Right ventricle myocardium inferior (tissue), 1 donor: ENCODE data around the gene ITPK1. TPM values are rescaled to one million over a fixed set of nuclear protein-coding genes. Genes with fewer than 3 reads are reported as not detected.

ENCODE experiments used
- ATAC-seq: fragments of 200-7000 bp; cut with Tn5 transposase; one replicate; pipeline ENCODE4 v1.9.1; 2020; ENCODE audit warnings: mild to moderate bottlenecking, moderate library complexity
- DNase-seq: peaks from one replicate; pipeline ENCODE4 v3.0.0; 2021; ENCODE audit errors: missing footprints
- intact Hi-C: fragments of 100-400 bp; cut with DNase I; formaldehyde crosslinking; loops from one replicate; pipeline ENCODE4 v1.11.0; 2022
- total RNA-seq: library from RNA; stranded (reverse); fragmentation: NEBNext Ultra II Directional; extraction: Animal tissue kit (Norgen Biotek cat#: 25700); gene quantifications from one replicate; pipeline ENCODE4 v1.2.1, GENCODE V29; 2021
- donor health status: DM: no; HTN: yes; CAD: no; lungs with severe emphysema.

ITPK1 gene
- total RNA-seq, 1 donor from 2014 or later = 123 TPM

DNA sequence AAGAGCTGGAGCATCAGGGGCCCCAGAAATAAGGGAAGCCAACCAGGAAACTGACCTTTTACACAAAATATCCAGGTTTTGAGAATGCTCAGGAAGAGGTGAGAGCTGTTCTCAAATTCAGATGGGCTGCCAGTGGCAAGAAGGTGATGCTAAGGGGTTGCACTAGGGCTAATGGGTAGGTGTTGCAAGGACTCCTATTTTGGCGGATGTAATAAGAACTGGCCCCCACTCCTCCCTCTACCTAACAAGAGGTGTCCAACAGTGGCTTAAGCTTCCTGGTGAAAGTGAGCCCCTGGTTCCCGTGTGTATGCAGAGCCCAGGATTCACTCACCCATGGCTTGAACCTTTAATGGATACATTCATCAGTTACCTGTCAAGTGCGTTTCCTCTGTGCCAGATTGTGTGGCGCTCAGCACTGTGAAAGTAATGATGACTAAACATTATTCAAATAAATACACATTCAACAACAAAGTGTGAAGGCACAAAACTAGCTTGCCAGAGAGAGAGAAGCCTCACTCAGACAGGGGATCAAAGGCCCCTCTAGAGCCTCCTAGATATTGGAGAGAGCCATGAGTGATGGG is 193.5 kb downstream of the ITPK1 start:
- DNase-seq (no peak), ATAC-seq (no peak)
- intact Hi-C loops = no loop called here

DNA sequence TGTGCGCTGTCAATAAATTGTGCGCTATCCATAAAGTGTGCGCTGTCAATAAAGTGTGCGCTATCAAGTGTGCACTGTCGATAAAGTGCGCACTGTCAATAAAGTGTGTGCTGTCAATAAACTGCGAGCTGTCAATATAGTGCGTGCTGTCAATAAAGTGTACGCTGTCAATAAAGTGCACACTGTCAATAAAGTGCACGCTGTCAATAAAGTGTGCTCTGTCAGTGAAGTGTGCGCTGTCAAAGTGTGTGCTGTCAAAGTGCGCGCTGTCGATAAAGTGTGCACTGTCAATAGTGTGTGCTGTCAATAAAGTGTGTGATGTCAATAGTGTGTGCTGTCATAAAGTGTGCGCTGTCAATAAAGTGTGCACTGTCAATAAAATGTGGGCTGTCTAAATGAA is 195.7 kb downstream of the ITPK1 start:
- intact Hi-C loops = no loop called here
- ATAC-seq (no peak), DNase-seq (no peak)

DNA sequence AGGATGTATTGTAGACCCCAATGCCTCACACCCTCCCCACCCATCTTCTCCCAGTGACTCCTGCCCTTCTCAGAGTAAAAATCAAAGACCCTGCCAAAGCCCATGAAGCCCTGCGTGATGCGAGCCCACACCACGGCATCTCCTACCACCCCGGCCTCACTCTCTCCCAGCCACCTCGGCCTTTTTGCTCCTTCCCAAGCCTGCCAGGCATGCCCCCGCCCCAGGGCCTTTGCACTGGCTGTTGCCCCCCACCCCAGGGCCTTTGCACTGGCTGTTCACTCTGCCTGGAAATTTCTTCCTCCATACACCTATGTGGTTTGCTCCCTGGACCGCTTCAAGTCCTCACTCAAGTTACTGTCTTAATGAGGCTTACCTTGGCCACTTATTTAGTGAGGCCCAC is 197.8 kb downstream of the ITPK1 start:
- no peak for ATAC-seq
- intact Hi-C loops = no loop called here
- no peak for DNase-seq

DNA sequence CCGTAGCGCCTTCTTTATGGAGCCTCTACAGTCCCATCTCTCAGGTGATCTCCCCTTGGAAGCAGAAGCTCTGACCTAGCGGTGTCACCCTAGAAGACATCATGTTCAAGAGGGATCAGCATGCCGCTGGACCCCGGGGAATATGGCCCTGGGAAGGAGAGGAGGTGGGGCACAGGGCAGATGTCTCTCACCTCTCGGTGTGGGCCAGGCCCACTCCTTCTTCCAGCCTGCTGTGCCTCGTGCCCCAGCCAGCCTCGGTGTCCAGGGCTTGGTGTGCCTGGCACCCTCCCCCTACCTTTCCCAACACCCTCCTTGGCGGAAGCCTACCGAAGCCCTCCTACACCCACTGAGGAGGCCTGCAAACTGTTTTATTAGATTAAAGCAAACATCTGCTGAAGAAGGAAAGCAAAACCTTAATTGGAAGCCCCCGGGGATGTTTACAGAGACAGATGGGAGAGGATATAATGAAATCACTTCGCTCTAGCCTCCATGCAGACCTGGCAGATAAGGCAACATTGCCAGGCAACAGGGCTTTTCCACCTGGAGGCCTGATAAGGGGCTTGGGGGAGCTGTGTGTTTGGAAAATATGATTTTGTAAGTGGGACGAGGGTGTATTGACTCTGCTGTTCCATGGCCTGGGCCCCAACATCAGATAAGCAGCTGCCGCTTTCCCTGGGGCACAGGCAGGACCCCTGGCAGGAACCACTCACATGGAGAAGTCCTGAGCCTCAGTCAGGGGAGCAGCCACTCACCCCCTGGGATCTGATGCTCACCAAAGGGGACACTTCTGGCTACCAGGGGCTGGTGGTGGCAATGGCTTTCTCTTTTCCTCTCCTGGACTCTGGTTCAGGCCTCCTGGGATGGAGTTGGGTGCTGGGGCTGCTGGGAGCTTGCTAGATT is 198.4 kb downstream of the ITPK1 start:
- intact Hi-C loops = no loop called here
- ATAC-seq (no peak), DNase-seq (no peak)

DNA sequence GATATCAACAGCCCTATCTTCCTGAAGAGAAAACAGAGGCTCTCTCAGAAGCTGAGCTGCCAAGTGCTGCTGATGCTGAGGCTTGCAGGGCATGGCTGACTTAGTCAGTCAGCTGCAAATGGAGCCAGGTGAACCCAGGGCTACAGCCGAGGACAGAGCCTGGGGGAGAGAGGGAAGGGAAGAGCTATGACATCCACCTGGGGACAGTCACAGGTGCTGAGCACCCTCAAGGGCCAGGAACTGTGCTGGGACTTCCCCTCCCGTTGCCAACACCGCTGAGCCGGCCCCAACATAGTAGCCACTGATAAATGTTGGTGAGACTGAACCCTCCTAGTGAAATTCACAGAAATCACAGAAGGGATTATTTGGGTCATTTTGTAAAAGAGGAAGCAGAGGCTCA is 199.5 kb downstream of the ITPK1 start:
- intact Hi-C loops = no loop called here
- ATAC-seq (no peak), DNase-seq (no peak)

DNA sequence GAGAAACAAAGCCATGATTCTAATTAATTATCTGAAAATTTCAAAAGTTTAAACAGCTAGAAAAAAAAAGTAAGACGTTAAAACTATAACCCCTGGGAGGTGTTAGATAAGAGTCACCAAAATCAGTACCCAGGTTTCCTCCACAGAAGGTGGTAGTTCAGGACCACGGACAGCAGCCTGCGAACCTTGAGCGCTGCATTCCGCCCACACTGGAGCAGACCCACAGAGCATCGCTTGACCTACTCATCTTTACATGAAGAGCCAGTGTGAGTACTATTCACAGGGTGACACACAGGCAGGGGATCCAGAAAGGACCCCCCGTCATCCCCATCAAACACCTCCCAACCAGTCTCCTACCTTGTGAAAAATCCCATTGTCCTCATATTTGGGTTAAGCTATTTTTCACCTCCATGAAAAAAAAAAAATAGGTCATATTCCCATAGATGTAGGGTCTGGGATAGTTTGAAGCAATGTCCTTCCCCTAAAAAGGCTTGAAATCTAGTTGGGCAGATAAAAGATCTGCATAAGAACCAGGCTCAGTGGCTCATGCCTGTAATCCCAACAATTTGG is 201.6 kb downstream of the ITPK1 start:
- ATAC-seq = no peak
- no peak for DNase-seq
- intact Hi-C loops = no loop called here

DNA sequence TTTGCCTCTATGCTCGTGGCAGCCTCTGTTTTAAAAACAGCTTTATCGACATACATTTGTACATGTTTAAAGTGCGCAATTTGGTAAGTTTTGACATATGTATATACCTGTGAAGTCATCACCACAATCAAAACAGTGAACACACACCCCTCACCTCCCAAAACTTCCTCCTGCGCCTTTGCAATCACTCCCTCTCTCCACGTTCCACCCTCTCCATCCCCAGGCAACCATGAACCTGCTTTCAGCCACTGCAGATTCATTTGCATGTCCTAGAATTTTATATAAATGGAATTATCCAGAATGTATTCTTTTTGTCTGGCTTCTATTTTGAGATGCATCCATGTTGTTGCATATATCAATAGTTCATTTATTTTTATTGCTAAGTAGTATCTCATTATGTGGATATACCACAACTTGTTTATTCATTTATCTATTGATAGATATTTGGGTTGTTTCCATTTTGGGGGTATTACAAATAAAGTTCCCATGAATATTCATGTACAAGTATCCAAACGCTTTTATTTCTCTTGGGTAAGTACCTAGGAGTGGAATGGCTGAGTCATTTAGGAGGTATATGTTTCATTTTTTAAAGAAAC is 208.3 kb downstream of the ITPK1 start:
- intact Hi-C loops = no loop called here
- ATAC-seq (no peak), DNase-seq (no peak)

DNA sequence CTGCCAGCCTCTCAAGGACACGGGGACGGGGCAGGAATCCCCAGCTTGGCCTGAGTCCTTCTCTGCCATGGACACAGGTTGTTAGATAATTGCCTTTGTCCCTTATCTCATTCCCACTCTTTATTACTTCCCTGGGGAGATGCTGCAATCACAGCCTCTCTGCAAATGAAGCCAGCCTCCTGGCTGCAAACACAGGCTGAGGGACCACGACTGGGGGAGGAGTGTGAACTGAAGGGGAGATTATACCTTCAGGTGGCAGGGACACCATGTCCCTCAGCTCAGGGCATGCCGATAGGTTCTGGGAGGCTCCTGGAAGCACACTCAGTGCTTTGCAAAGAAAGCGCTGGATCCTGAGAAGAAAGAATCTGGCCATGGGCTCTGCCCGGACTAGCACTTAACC is 208.9 kb downstream of the ITPK1 start:
- intact Hi-C loops = no loop called here
- DNase-seq = no peak

DNA sequence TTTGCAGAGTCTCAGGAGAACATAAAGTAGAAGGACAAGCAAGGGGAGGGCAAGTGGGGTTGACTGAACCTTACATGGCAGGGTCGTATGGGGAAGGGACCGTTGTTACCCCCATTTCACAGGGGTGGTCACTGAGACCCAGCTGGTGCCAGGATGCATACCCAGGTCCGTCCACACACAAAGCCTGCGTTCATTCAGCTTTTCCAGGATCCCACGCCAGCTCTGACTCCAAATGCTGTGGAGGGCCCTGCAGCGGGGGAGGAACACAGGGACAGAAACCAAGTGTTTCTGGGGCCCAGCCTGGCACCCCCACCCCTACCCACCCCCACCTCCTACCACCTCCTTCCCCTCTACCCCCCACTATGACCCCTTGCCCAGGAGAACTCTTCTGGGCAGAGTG is 209.3 kb downstream of the ITPK1 start:
- ATAC-seq = no peak
- intact Hi-C loops = no loop called here
- DNase-seq = no peak

More for the DNA sequence above, 208.9 kb downstream of the ITPK1 start:
- no peak for ATAC-seq

DNA sequence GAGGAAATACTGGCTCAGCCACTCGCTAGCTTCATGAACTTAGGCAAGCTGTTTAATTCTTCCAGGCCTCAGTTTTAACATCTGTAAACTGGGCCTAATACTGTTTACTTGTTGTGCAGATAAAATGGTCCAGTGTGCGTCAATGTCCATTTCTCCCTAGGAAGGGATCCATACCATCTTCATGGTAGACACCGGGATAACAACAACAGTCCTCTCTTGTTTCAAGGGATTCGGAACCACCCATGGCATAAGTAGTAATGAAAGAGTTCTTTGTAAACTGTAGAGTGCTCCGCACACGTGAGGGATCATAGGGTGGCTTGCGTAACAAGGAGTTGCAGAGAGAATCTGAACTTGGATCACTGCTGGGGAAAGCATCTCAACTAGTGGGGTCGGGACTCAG is 210.1 kb downstream of the ITPK1 start:
- no peak for DNase-seq
- ATAC-seq = no peak
- intact Hi-C loops = no loop called here

DNA sequence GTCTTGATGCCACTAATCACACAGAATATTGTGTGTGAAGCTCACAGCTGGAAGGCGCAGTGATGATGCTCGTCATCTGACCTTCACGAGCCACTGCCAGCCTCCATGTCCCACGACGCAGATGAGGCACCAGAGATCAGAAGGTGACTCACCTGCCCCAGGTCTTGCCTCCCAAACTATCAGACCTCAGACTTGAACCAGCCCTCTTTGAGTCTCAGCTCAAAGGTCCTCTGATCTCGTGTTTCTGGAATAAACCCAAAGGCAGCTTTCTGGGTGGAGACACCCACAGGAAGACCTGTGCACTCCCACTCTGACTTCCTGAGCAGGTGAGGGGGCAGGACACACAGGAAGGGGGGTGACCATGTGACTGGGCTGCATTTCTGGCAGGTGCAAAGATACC is 212.4 kb downstream of the ITPK1 start:
- DNase-seq = no peak
- intact Hi-C loops = no loop called here
- no peak for ATAC-seq

DNA sequence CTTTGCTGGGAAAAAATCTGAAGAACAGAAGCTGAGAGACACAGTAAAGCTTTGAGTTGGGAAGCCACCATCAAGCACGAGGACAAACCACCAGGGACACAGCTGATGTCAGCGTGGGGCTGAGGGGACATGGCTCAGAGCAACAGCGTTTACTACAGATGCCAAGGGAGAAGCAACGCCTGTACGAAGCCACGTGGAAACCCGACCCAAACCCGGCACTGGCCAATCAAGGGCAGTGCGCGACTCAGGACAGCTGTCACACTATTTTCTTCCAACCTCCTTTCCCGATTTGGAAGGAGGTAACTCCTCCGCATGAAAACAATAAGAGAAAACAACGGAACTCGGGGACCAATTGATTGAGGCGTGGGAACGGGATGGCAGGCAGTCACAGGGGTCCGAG is 213.0 kb downstream of the ITPK1 start:
- intact Hi-C loops = no loop called here
- ATAC-seq = no peak
- no peak for DNase-seq

DNA sequence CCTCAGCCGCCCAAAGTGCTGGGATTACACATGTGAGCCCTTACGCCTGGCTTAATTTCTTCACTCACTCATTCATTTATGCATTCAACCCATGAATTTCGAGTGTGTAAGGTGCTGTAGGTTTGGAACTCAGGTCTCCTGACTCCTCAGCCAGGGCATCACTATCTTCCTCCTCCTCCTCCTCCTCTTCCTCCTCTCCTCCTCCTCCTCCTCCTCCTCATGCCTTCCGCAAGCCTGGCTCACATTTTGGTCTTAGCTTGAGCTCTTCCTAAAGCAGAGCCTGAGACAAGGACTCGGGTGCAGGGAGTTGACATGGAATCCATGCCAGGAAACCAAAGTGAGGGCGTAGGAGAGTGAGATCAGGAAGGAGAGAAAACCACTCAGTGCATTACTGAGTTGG is 213.5 kb downstream of the ITPK1 start:
- DNase-seq = no peak
- ATAC-seq = no peak
- intact Hi-C loops = no loop called here

DNA sequence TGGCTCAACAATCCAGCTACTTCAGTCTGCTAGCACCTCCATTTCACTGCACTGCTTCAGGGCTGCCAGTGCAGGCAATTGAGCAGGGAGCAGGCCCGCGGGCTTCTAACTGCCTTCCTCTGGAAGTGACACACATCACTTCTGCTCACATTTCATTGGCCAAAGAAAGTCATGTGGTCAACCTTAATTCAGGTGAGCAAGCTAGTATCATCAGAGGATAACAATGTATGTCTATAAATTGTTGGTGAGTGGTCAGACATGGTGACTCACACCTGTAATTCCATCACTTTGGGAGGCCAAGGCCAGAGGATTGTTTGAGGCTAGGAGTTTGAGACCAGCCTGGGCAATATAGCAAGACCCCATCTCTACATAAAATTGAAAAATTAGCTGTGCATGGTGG is 215.1 kb downstream of the ITPK1 start:
- DNase-seq (no peak), ATAC-seq (no peak)
- intact Hi-C loops = no loop called here

DNA sequence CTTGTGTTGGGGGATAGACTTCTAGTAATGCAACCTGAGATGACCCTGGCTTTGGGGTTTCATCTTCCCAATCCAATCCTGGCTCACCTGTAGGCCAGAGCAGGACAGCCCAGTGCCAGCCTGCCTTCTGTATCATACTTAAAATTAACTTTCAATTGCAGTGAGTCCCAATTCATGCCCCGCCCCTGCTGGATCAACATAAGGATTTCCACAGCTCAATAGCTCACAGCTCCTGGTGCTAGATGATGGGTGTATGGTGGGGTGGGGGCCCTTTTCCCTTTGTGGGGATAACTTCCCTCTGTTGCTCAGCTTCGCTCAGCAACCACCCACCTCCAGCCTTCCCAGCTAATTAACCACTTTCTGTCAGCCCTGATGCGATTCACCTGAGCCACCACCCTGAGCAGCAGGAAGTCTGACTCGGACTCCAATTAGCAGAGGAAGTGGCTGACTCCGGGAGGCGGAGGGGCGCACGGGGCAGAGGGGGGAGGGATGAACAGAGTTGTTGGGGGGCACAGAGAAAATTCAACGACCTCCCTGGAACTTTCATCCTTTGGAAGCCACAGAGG is 217.1 kb downstream of the ITPK1 start:
- DNase-seq = no peak
- ATAC-seq = no peak
- intact Hi-C loops = no loop called here

DNA sequence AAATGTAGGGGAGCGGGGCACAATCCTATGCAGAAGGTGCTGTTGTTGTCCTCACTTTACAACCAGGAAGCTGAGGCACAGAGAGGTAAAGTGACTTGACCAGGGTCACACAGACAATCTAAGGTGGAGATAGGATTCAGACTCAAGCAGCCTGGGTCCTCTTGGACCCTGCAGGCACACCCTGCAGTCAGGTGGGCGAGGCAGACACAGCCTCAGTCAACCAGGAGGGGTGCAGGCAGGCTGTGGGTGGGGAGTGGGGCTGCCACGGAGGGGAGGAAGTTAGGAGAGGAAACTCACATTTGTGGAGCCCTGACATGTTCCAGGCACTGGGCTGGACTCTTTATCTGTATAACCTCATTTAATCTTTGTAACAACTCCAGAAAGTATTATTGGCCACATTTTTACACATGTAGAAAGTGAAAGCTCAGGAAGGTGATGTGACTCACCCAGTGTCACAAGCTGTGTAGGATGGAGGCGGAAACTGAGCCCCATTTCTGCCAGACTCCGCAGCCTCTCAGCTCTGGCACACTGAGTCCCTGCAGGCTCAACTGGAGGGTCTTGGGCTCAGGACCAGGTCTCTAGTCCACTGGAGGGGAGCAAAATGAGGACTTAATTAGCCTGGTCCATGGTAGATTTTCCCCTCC is 217.7 kb downstream of the ITPK1 start:
- intact Hi-C loops = no loop called here
- no peak for ATAC-seq
- no peak for DNase-seq

DNA sequence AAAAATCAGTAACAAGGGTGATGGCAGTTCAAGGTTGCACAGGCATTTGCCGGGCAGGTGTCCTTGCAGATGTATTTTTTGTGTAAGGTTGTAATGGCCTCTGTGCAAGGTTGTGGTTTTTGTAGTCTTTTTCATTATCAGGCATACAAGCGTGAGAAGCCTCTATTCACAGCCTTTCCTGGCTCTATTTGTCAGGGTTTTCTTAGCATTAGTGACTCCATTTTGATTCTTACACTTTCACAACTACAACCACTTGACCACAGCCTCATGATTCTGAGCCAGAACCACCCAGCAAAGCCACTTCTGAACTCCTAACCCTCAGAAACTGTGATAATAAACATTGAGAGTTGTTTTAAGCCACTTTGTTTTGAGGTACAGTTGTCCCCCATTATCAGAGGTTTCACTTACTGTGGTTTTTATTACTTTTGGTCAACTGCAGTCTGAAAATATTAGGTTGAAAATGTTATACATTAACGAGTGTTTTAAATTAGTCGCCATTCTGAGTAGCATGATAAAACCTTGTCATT is 220.3 kb downstream of the ITPK1 start:
- intact Hi-C loops = no loop called here
- no peak for DNase-seq
- no peak for ATAC-seq

DNA sequence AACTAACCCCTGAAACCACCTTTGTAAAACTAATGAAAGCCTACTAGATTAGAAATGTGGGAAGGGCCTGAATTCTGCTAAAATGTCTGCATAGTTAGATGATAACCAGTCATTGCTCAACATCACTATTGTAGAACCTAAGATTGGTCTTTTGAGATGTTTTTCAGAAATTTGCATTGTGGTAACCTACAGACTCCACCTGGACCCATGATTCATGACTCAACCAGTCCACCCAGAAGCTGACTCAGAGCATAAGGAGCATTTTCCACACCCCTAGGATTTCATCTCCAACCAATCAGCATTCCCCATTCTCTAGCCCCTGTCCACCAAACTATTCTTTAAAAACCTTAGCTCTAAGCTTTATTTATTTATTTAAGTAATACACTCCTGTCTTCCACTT is 223.1 kb downstream of the ITPK1 start:
- DNase-seq = no peak
- ATAC-seq = no peak
- intact Hi-C loops = no loop called here
